WI38 (cell line): ENCODE data around the gene PLA2G12A.

Experiments used
- H3K4me3 ChIP-seq: 2 replicates; pipeline ENCODE4 v1.5.1; 2011; ENCODE audit warnings: low read depth, mild to moderate bottlenecking, control low read depth, low read length
- CTCF ChIP-seq: IDR thresholded peaks from 2 replicates; pipeline ENCODE4 v1.5.1; 2012; ENCODE audit warnings: low read depth, mild to moderate bottlenecking, control low read depth, low read length

The PLA2G12A gene

GRCh38 chr4:109662771-109663170 lies 67.1 kb downstream of the PLA2G12A start:
- TF ChIP-seq CTCF, result no peak
- no peak overlapping the region for H3K4me3 ChIP-seq

GRCh38 chr4:109662116-109662515 lies 67.8 kb downstream of the PLA2G12A start:
- no peak overlapping the region for H3K4me3 ChIP-seq
- TF ChIP-seq CTCF, result no peak
